GM12878 (cell line): ENCODE data around the gene DEFB123. TPM values are rescaled to one million over a fixed set of nuclear protein-coding genes. Genes with fewer than 3 reads are reported as not detected.

Experiments
- ATAC-seq: fragments of 200-7000 bp; cut with Tn5 transposase; 3 replicates; pipeline ENCODE4 v1.9.1; 2020; ENCODE audit warnings: mild to moderate bottlenecking, moderate library complexity
- BruUV-seq: library from RNA; stranded (reverse); fragments of 400-500 nt; replicated peaks from 2 replicates; lab custom pipeline; 2021; lab: Mats Ljungman, UMichigan
- CTCF ChIA-PET: fragments of 300-600 bp; sonication (Branson Sonifier 250); formaldehyde crosslinking; extraction: SDS; loops from one replicate; lab custom pipeline; 2021; ENCODE audit warnings: inconsistent platforms; lab: Yijun Ruan, JAX
- POLR2A ChIA-PET: fragments of 350-600 bp; formaldehyde crosslinking; extraction: SDS; loops from one replicate; lab custom pipeline; 2021; ENCODE audit warnings: inconsistent platforms; lab: Charles Lee
- RAD21 ChIA-PET: fragments of 300-600 bp; sonication (Branson Sonifier 250); formaldehyde crosslinking; loops from one replicate; lab custom pipeline; 2023; ENCODE audit warnings: antibody characterized with exemption; ENCODE audit not compliant: unreplicated experiment; lab: Charles Lee
- SMC1A ChIA-PET: fragments of 300-600 bp; sonication (Branson Sonifier 250); formaldehyde crosslinking; loops from one replicate; lab custom pipeline; 2023; ENCODE audit not compliant: unreplicated experiment, uncharacterized antibody; lab: Charles Lee
- DNase-seq: peaks from one replicate; pipeline ENCODE4 v3.0.0-alpha.2; 2011; ENCODE audit warnings: low read depth, low spot score
- FAIRE-seq: peaks from 3 replicates; lab custom pipeline; 2011; peaks lifted over from hg19 to GRCh38; lab: Jason Lieb, UNC
- H2AFZ ChIP-seq: 2 replicates; pipeline ENCODE4 v1.6.0; 2011; ENCODE audit warnings: low read depth, low read length, control low read depth; ENCODE audit not compliant: control insufficient read depth
- H3K27ac ChIP-seq: 2 replicates; pipeline ENCODE4 v1.5.1; 2011; ENCODE audit warnings: control low read depth; ENCODE audit not compliant: control insufficient read depth, insufficient read depth
- H3K27me3 ChIP-seq, 2 experiments: replicated peaks in 1 of 2; 2 replicates each; pipeline versions ENCODE4 v1.6.0 to v1.6.1; 2011; ENCODE audit warnings: low read length in 1 of 2; ENCODE audit not compliant: control insufficient read depth in 2 of 2, insufficient read depth in 2 of 2
- H3K36me3 ChIP-seq, 2 experiments: 2 replicates each; pipeline ENCODE4 v1.5.1; 2011; ENCODE audit warnings: low read length in 1 of 2; ENCODE audit not compliant: control insufficient read depth in 2 of 2, insufficient read depth in 2 of 2
- H3K4me1 ChIP-seq: 2 replicates; pipeline ENCODE4 v1.6.1; 2011; ENCODE audit warnings: mild to moderate bottlenecking, low read length, moderate library complexity, mixed read lengths; ENCODE audit not compliant: control insufficient read depth, insufficient read depth
- H3K4me2 ChIP-seq: 2 replicates; pipeline ENCODE4 v1.6.0; 2011; ENCODE audit warnings: control low read depth; ENCODE audit not compliant: control insufficient read depth, insufficient read depth
- H3K4me3 ChIP-seq: fragments of 200-600 bp; sonication (generic); 2 replicates; pipeline ENCODE4 v1.5.1; 2016
- H3K79me2 ChIP-seq: 2 replicates; pipeline ENCODE4 v1.6.0; 2011; ENCODE audit warnings: low read length; ENCODE audit not compliant: control insufficient read depth, insufficient read depth
- H3K9ac ChIP-seq: 2 replicates; pipeline ENCODE4 v1.8.0; 2011; ENCODE audit warnings: low read length, control low read depth, mixed read lengths; ENCODE audit not compliant: control insufficient read depth, insufficient read depth
- H3K9me3 ChIP-seq: replicated peaks from 3 replicates; pipeline ENCODE4 v1.5.1; 2011; ENCODE audit warnings: mild to moderate bottlenecking, low read length; ENCODE audit not compliant: control insufficient read depth, insufficient read depth
- H4K20me1 ChIP-seq: 2 replicates; pipeline ENCODE4 v1.6.0; 2011; ENCODE audit not compliant: control insufficient read depth, insufficient read depth
- JUND ChIP-seq: IDR thresholded peaks from 2 replicates; pipeline ENCODE4 v1.6.1; 2012; ENCODE audit warnings: low read depth, mild to moderate bottlenecking, low read length, improper control_type of control experiment, moderate library complexity
- MEF2A ChIP-seq: IDR thresholded peaks from 2 replicates; pipeline ENCODE4 v1.6.1; 2011; ENCODE audit warnings: low read depth, mild to moderate bottlenecking, low read length, moderate library complexity; ENCODE audit not compliant: insufficient read depth
- MYB ChIP-seq: fragments of 150-350 bp; IDR thresholded peaks from 2 replicates; pipeline ENCODE4 v1.6.1; 2014; ENCODE audit warnings: mild to moderate bottlenecking, low read depth, low read length, borderline replicate concordance
- NFIC ChIP-seq: IDR thresholded peaks from 2 replicates; pipeline ENCODE4 v1.6.1; 2012; ENCODE audit warnings: low read depth, mild to moderate bottlenecking, inconsistent platforms, low read length, moderate library complexity
- RBBP5 ChIP-seq: fragments of 200-600 bp; sonication (generic); conservative IDR thresholded peaks from 2 replicates; pipeline ENCODE4 v1.6.1; 2016
- TARDBP ChIP-seq: IDR thresholded peaks from 2 replicates; pipeline ENCODE4 v1.6.1; 2016; ENCODE audit warnings: borderline replicate concordance
- ZNF384 ChIP-seq: IDR thresholded peaks from 2 replicates; pipeline ENCODE4 v1.6.1; 2012; ENCODE audit warnings: low read depth, mild to moderate bottlenecking, low read length, improper control_type of control experiment, borderline replicate concordance
- WGBS: methylation state at CpG from one replicate; pipeline ENCODE4 v1.1.6; 2016; ENCODE audit warnings: low lambda C conversion rate; ENCODE audit not compliant: insufficient replicate concordance, insufficient coverage; ENCODE audit errors: missing lambda C conversion rate; 5-methylcytosine and 5-hydroxymethylcytosine counted together
- in situ Hi-C: fragments of 300-500 bp; cut with MboI; formaldehyde crosslinking; loops from 9 replicates; pipeline ENCODE4 v1.14.3; 2018; ENCODE audit warnings: mixed read lengths
- intact Hi-C: fragments of 100-400 bp; cut with micrococcal nuclease; formaldehyde crosslinking; loops from one replicate; pipeline ENCODE4 v1.14.2; 2022; ENCODE audit not compliant: unreplicated experiment
- polyA plus RNA-seq, 11 experiments: library from polyadenylated mRNA; depleted of rRNA in 4 of 11; unstranded in 6 of 11; stranded (reverse) in 5 of 11; fragments of >200 nt; fragmentation: Nextera tagmentation in 4 of 11; fragmentation: Illumina TruSeq in 1 of 11; extraction: Ambion mirVana in 4 of 11; extraction: Trizol in 1 of 11; gene quantifications; 1 replicate in 1 of 11; 2 replicates in 10 of 11; pipeline versions ENCODE4 v1.2.1 to v1.2.3, GENCODE V29; 2011 to 2016; ENCODE audit warnings: inconsistent platforms in 2 of 11, missing spikeins in 2 of 11, low read depth in 1 of 11
- total RNA-seq, 4 experiments: library from RNA; depleted of rRNA in 3 of 4; stranded (reverse); fragments of >200 nt in 3 of 4; fragmentation: Illumina TruSeq in 1 of 4; extraction: Trizol in 1 of 4; gene quantifications; 2 replicates each; pipeline versions ENCODE4 v1.2.1 to v1.2.3, GENCODE V29; 2013 to 2021
- TF ChIP-seq, protein P1 (sequence below): fragments of 450-650 bp; IDR thresholded peaks from 2 replicates; pipeline ENCODE4 v1.6.1; 2017; ENCODE audit warnings: low read depth, mild to moderate bottlenecking, moderate library complexity
- TF ChIP-seq, protein P2 (sequence below), 3 experiments: IDR thresholded peaks in 2 of 3; conservative IDR thresholded peaks in 1 of 3; 2 replicates each; pipeline ENCODE4 v1.5.1; 2011; ENCODE audit warnings: low read depth in 3 of 3, low read length in 3 of 3, mild to moderate bottlenecking in 3 of 3, control low read depth in 2 of 3, moderate library complexity in 2 of 3, inconsistent platforms in 1 of 3, mixed read lengths in 1 of 3; ENCODE audit not compliant: control insufficient read depth in 2 of 3, insufficient read depth in 1 of 3; ENCODE audit errors: extremely low read depth in 1 of 3
- TF ChIP-seq, protein P3 (sequence below): fragments of 450-650 bp; formaldehyde crosslinking; IDR thresholded peaks from 2 replicates; pipeline ENCODE4 v1.5.0; 2022; ENCODE audit warnings: mild to moderate bottlenecking, missing genetic modification characterization

The DEFB123 gene
- total and polyA plus RNA-seq, 10 of the 15 experiments (the other 5 are each of a cell fraction or from before 2014, with no cell fraction given): not detected

DNA sequence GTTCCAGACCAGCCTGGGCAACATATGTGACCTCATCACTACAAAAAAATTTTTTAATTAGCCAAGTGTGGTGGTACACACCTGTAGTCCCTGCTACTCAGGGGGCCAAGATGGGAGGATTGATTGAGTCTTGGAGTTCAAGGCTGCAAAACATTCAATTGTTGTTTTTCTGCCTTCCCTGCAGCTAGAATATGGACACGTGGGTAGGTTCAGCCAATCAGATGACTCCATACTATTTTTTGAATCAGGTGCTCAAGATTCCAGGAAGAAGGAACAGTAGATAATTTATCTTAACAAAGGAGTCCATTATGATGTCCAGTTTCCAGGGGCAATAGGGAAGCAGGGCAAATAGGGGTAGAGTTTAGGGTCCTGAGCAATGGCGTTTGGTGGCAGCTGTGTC, 47.6 kb upstream of the DEFB123 start:
- BruUV-seq: no TSS peak
- no peak overlapping the region for H3K4me2 ChIP-seq
- DNase-seq (no peak), ATAC-seq (no peak), FAIRE-seq (no peak)
- no peak overlapping the region for H3K9ac ChIP-seq
- ChIA-PET POLR2A (no interaction called here), SMC1A (no interaction called here), CTCF (no interaction called here), RAD21 (no interaction called here)
- no peak overlapping the region for H3K4me3 ChIP-seq
- H2AFZ ChIP-seq: no peak overlapping the region
- no peak overlapping the region for H3K27ac ChIP-seq
- no peaks in the 10 kb centered on the region for H3K36me3 ChIP-seq
- in situ Hi-C loops (no loop called here), intact Hi-C loops (no loop called here)
- H3K27me3 ChIP-seq: no peaks in the 10 kb centered on the region
- H3K4me1 ChIP-seq: no peaks in the 10 kb centered on the region
- no peaks in the 10 kb centered on the region for H3K9me3 ChIP-seq
- 30% methylated on average over 2 of the region's 2 CpGs for WGBS
- no peaks in the 10 kb centered on the region for H3K79me2 ChIP-seq
- TF ChIP-seq MYB (no peak), MEF2A (no peak)
- H4K20me1 ChIP-seq: no peaks in the 10 kb centered on the region

DNA sequence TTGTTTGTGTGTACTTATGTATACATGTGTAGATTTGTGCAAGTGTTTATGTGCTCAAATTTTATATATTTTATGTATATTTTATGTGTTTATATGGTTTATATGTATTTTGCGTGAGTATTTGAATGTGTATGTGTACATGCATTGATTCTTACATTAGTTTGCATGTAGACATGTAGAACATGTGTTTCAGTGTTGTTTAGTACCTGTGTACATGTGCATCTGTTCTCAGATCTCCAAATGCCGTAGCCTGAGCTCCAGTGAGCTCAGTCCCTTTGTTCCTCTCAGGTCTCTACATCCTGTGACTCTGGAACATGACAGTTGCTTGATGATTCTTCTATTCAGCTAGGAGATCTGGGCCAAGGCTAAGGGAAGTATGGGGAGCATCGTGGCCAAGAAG, 45.5 kb upstream of the DEFB123 start:
- intact Hi-C loops (no loop called here), in situ Hi-C loops (no loop called here)
- no TSS peak for BruUV-seq
- no peak overlapping the region for H2AFZ ChIP-seq
- ChIA-PET RAD21 (no interaction called here), CTCF (no interaction called here), SMC1A (no interaction called here), POLR2A (no interaction called here)
- H3K9ac ChIP-seq: no peak overlapping the region
- H3K36me3 ChIP-seq: no peaks in the 10 kb centered on the region
- WGBS: 10% methylated on average over 3 of the region's 3 CpGs
- H3K9me3 ChIP-seq: no peaks in the 10 kb centered on the region
- DNase-seq: no peak
- TF ChIP-seq ZNF384: no peak
- no peak for TF ChIP-seq JUND
- TF ChIP-seq, protein P1, sequence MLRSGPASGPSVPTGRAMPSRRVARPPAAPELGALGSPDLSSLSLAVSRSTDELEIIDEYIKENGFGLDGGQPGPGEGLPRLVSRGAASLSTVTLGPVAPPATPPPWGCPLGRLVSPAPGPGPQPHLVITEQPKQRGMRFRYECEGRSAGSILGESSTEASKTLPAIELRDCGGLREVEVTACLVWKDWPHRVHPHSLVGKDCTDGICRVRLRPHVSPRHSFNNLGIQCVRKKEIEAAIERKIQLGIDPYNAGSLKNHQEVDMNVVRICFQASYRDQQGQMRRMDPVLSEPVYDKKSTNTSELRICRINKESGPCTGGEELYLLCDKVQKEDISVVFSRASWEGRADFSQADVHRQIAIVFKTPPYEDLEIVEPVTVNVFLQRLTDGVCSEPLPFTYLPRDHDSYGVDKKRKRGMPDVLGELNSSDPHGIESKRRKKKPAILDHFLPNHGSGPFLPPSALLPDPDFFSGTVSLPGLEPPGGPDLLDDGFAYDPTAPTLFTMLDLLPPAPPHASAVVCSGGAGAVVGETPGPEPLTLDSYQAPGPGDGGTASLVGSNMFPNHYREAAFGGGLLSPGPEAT: no peak
- TF ChIP-seq, protein P2, sequence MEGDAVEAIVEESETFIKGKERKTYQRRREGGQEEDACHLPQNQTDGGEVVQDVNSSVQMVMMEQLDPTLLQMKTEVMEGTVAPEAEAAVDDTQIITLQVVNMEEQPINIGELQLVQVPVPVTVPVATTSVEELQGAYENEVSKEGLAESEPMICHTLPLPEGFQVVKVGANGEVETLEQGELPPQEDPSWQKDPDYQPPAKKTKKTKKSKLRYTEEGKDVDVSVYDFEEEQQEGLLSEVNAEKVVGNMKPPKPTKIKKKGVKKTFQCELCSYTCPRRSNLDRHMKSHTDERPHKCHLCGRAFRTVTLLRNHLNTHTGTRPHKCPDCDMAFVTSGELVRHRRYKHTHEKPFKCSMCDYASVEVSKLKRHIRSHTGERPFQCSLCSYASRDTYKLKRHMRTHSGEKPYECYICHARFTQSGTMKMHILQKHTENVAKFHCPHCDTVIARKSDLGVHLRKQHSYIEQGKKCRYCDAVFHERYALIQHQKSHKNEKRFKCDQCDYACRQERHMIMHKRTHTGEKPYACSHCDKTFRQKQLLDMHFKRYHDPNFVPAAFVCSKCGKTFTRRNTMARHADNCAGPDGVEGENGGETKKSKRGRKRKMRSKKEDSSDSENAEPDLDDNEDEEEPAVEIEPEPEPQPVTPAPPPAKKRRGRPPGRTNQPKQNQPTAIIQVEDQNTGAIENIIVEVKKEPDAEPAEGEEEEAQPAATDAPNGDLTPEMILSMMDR (IDR thresholded peaks at IDR 0.05 in 2 of 3, conservative IDR thresholded peaks at IDR 0.05 in 1 of 3; ENCODE audit: control insufficient read depth in 2 of 3, extremely low read depth in 1 of 3, insufficient read depth in 1 of 3, low read depth in 3 of 3, low read length in 3 of 3): no peak
- no peak for TF ChIP-seq TARDBP
- TF ChIP-seq NFIC: no peak
- TF ChIP-seq, protein P3, sequence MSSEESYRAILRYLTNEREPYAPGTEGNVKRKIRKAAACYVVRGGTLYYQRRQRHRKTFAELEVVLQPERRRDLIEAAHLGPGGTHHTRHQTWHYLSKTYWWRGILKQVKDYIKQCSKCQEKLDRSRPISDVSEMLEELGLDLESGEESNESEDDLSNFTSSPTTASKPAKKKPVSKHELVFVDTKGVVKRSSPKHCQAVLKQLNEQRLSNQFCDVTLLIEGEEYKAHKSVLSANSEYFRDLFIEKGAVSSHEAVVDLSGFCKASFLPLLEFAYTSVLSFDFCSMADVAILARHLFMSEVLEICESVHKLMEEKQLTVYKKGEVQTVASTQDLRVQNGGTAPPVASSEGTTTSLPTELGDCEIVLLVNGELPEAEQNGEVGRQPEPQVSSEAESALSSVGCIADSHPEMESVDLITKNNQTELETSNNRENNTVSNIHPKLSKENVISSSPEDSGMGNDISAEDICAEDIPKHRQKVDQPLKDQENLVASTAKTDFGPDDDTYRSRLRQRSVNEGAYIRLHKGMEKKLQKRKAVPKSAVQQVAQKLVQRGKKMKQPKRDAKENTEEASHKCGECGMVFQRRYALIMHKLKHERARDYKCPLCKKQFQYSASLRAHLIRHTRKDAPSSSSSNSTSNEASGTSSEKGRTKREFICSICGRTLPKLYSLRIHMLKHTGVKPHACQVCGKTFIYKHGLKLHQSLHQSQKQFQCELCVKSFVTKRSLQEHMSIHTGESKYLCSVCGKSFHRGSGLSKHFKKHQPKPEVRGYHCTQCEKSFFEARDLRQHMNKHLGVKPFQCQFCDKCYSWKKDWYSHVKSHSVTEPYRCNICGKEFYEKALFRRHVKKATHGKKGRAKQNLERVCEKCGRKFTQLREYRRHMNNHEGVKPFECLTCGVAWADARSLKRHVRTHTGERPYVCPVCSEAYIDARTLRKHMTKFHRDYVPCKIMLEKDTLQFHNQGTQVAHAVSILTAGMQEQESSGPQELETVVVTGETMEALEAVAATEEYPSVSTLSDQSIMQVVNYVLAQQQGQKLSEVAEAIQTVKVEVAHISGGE: no peak
- TF ChIP-seq RBBP5: no peak
- no peaks in the 10 kb centered on the region for H3K4me1 ChIP-seq
- no peaks in the 10 kb centered on the region for H3K27me3 ChIP-seq
- no peaks in the 10 kb centered on the region for H4K20me1 ChIP-seq
- no peak overlapping the region for H3K4me3 ChIP-seq
- ATAC-seq: no peak
- H3K27ac ChIP-seq: no peak overlapping the region
- no peaks in the 10 kb centered on the region for H3K79me2 ChIP-seq
- no peak overlapping the region for H3K4me2 ChIP-seq
- FAIRE-seq: no peak
